ENCODE measurements around the gene WDR55. TPM values are rescaled to one million over a fixed set of nuclear protein-coding genes. Genes with fewer than 3 reads are reported as not detected.

WDR55 gene
- total and polyA plus RNA-seq, 2 experiments from 2014 or later: 9.6 to 18.0 TPM

- Histone ChIP-seq H3K79me2 (replicated peaks; ENCODE audit: insufficient read depth) (no peaks in the 10 kb centered on the region), H3K4me3 (no peak overlapping the region), H2AFZ (no peak overlapping the region), H3K27me3 (ENCODE audit: insufficient read depth) (no peaks in the 10 kb centered on the region), H3K36me3 (ENCODE audit: insufficient read depth) (peaks cover 2% of the 10 kb centered on the region; the same call in 1 of the 2 replicates), H3K4me1 (ENCODE audit: insufficient read depth) (no peaks in the 10 kb centered on the region), H3F3A (replicated peaks; ENCODE audit: low read depth) (no peaks in the 10 kb centered on the region), H3K4me2 (no peak overlapping the region), H4K20me1 (replicated peaks; ENCODE audit: insufficient read depth) (no peaks in the 10 kb centered on the region), H3K9me2 (ENCODE audit: insufficient read depth) (no peaks in the 10 kb centered on the region), H3K27ac (ENCODE audit: low read depth) (no peak overlapping the region)
- H3K27ac Mint-ChIP-seq: no peak overlapping the region
- H3K27me3 Mint-ChIP-seq (ENCODE audit: insufficient read depth, low read depth, poor library complexity): peaks cover 5% of the 10 kb centered on the region
- ATAC-seq: no peak
- H3K4me3 Mint-ChIP-seq: no peak overlapping the region
- peaks cover 71% of the 10 kb centered on the region for H3K9me3 Mint-ChIP-seq
- DNase-seq (ENCODE audit: low spot score): no peak
- H3K36me3 Mint-ChIP-seq (ENCODE audit: low read depth): peaks cover 5% of the 10 kb centered on the region; the same call in 2 of the 3 replicates
- TF ChIP-seq ZNF462 (CRISPR knock-in tag; IDR thresholded peaks at IDR 0.05) (no peak), REST (IDR thresholded peaks at IDR 0.05; ENCODE audit: unreplicated experiment) (no peak), ZNF331 (CRISPR knock-in tag; IDR thresholded peaks at IDR 0.05; ENCODE audit: low read depth) (no peak), EZH2 (IDR thresholded peaks at IDR 0.05; ENCODE audit: low read depth, unreplicated experiment) (no peak), CREB1 (CRISPR knock-in tag; IDR thresholded peaks at IDR 0.05; ENCODE audit: low read depth) (no peak), POLR2AphosphoS5 (IDR thresholded peaks at IDR 0.05; ENCODE audit: low read depth) (no peak), JUNB (IDR thresholded peaks at IDR 0.05; ENCODE audit: unreplicated experiment) (no peak), ZNF114 (CRISPR knock-in tag; IDR thresholded peaks at IDR 0.05) (no peak), CTCF (conservative IDR thresholded peaks at IDR 0.05; ENCODE audit: low read depth in 2 of 2) (no peak), STAT1 (IDR thresholded peaks at IDR 0.05; ENCODE audit: unreplicated experiment) (no peak), EZH2phosphoT487 (IDR thresholded peaks at IDR 0.05; ENCODE audit: unreplicated experiment) (no peak), NANOG (IDR thresholded peaks at IDR 0.05; ENCODE audit: borderline replicate concordance) (no peak), ETS1 (IDR thresholded peaks at IDR 0.05) (no peak)
- no peaks in the 10 kb centered on the region for H3K4me1 Mint-ChIP-seq
These were observed 42.4 kb upstream of the WDR55 start for GRCh38 chr5:140622301-140622700.
